HCT116 (cell line): Measurements from ENCODE around the gene ACTL9. TPM values are rescaled to one million over a fixed set of nuclear protein-coding genes. Genes with fewer than 3 reads are reported as not detected.

ENCODE experiments used
- ATAC-seq: fragments of 200-7000 bp; cut with Tn5 transposase; 2 replicates; pipeline ENCODE4 v1.9.1; 2020; ENCODE audit warnings: mild to moderate bottlenecking, moderate library complexity
- BruUV-seq: library from RNA; stranded (reverse); fragments of 400-500 nt; replicated peaks from 2 replicates; lab custom pipeline; 2021; lab: Mats Ljungman, UMichigan
- CTCF ChIA-PET: fragments of 300-600 bp; sonication (Branson Sonifier 250); formaldehyde crosslinking; loops from one replicate; lab custom pipeline; 2021; ENCODE audit warnings: antibody characterized with exemption; lab: Charles Lee
- POLR2A ChIA-PET: fragments of 300-600, 350-600 bp; sonication (Branson Sonifier 250); formaldehyde crosslinking; loops from one replicate; lab custom pipeline; 2021; ENCODE audit warnings: antibody characterized with exemption; lab: Charles Lee
- RAD21 ChIA-PET, 2 experiments: fragments of 300-600 bp; sonication (Branson Sonifier 250); formaldehyde crosslinking; loops; one replicate each; lab custom pipeline; 2023; ENCODE audit warnings: low total read pairs in 2 of 2; ENCODE audit not compliant: uncharacterized antibody in 2 of 2, unreplicated experiment in 2 of 2, low non-redundant PET in 1 of 2; lab: Charles Lee
- DNase-seq: peaks from one replicate; pipeline ENCODE4 v3.0.0-alpha.2; 2010; ENCODE audit warnings: low read depth, low spot score
- H2AFZ ChIP-seq: fragments of 200-600 bp; shearing (Covaris generic), sonication (generic); 2 replicates; pipeline ENCODE4 v1.6.1; 2017; ENCODE audit warnings: low read depth, mixed run types, mixed read lengths, antibody characterized with exemption, low read length; ENCODE audit not compliant: poor library complexity, severe bottlenecking
- H3K27ac ChIP-seq: 2 replicates; pipeline ENCODE4 v1.5.1; 2012; ENCODE audit warnings: low read depth, low read length
- H3K27me3 ChIP-seq: fragments of 200-600 bp; sonication (generic); 2 replicates; pipeline ENCODE4 v1.6.1; 2016; ENCODE audit warnings: mixed run types, low read length, mixed read lengths; ENCODE audit not compliant: insufficient read depth
- H3K36me3 ChIP-seq, 2 experiments: fragments of 200-500 bp in 1 of 2; fragments of 200-600 bp in 1 of 2; sonication (Bioruptor generic) in 1 of 2; sonication (generic) in 1 of 2; 2 replicates each; pipeline versions ENCODE4 v1.5.1 to v1.6.1; 2014 to 2016; ENCODE audit warnings: low read length in 2 of 2, inconsistent platforms in 1 of 2, mixed read lengths in 1 of 2, mixed run types in 1 of 2; ENCODE audit not compliant: insufficient read depth in 2 of 2, control insufficient read depth in 1 of 2
- H3K4me1 ChIP-seq, 2 experiments: fragments of 200-600 bp in 1 of 2; sonication (generic) in 1 of 2; 2 replicates each; pipeline versions ENCODE4 v1.5.1 to v1.6.1; 2012 to 2017; ENCODE audit warnings: low read length in 2 of 2, inconsistent platforms in 1 of 2, mild to moderate bottlenecking in 1 of 2, mixed read lengths in 1 of 2, mixed run types in 1 of 2, moderate library complexity in 1 of 2; ENCODE audit not compliant: insufficient read depth in 2 of 2, control insufficient read depth in 1 of 2
- H3K4me2 ChIP-seq: fragments of 200-600 bp; sonication (generic); 2 replicates; pipeline ENCODE4 v1.6.1; 2017; ENCODE audit warnings: mixed run types, low read length, mixed read lengths
- H3K4me3 ChIP-seq, 2 experiments: fragments of 200-600 bp in 1 of 2; sonication (generic) in 1 of 2; replicated peaks in 1 of 2; 2 replicates each; pipeline ENCODE4 v1.5.1; 2011 to 2016; ENCODE audit warnings: low read length in 2 of 2, control low read depth in 1 of 2, low read depth in 1 of 2, mild to moderate bottlenecking in 1 of 2, mixed read lengths in 1 of 2, mixed run types in 1 of 2
- H3K79me2 ChIP-seq: fragments of 200-600 bp; sonication (generic); 2 replicates; pipeline ENCODE4 v1.6.1; 2017; ENCODE audit warnings: mild to moderate bottlenecking, mixed run types, low read length, moderate library complexity, mixed read lengths; ENCODE audit not compliant: insufficient read depth
- H3K9ac ChIP-seq: fragments of 200-600 bp; sonication (generic); 2 replicates; pipeline ENCODE4 v1.6.1; 2016; ENCODE audit warnings: low read length, mixed read lengths
- H3K9me2 ChIP-seq: fragments of 200-600 bp; sonication (generic), shearing (Covaris generic); 2 replicates; pipeline ENCODE4 v1.6.1; 2017; ENCODE audit warnings: mixed run types, mild to moderate bottlenecking, moderate library complexity; ENCODE audit not compliant: insufficient read depth
- H3K9me3 ChIP-seq, 2 experiments: fragments of 200-500 bp in 1 of 2; fragments of 200-600 bp in 1 of 2; sonication (Bioruptor generic) in 1 of 2; sonication (generic) in 1 of 2; 2 replicates each; pipeline ENCODE4 v1.6.1; 2014 to 2017; ENCODE audit warnings: low read length in 2 of 2, mixed read lengths in 2 of 2, inconsistent platforms in 1 of 2, low read depth in 1 of 2, mild to moderate bottlenecking in 1 of 2, mixed run types in 1 of 2, moderate library complexity in 1 of 2; ENCODE audit not compliant: control insufficient read depth in 1 of 2, insufficient read depth in 1 of 2
- H4K20me1 ChIP-seq: fragments of 200-600 bp; sonication (generic), shearing (Covaris generic); 2 replicates; pipeline ENCODE4 v1.6.1; 2017; ENCODE audit warnings: mixed run types, mild to moderate bottlenecking, moderate library complexity; ENCODE audit not compliant: insufficient read depth
- ATF3 ChIP-seq: IDR thresholded peaks from 2 replicates; pipeline ENCODE4 v1.6.1; 2012
- CEBPB ChIP-seq: IDR thresholded peaks from 2 replicates; pipeline ENCODE4 v1.6.1; 2012; ENCODE audit warnings: low read depth
- CTCF ChIP-seq, 3 experiments: fragments of 200-600 bp in 1 of 3; sonication (generic) in 1 of 3; IDR thresholded peaks in 2 of 3; conservative IDR thresholded peaks in 1 of 3; 2 replicates each; pipeline ENCODE4 v1.5.1; 2012 to 2017; ENCODE audit warnings: low read depth in 2 of 3, low read length in 2 of 3, antibody characterized with exemption in 1 of 3, borderline replicate concordance in 1 of 3, control low read depth in 1 of 3, mild to moderate bottlenecking in 1 of 3, mixed read lengths in 1 of 3, mixed run types in 1 of 3, moderate library complexity in 1 of 3; ENCODE audit not compliant: insufficient read depth in 1 of 3
- EGR1 ChIP-seq: IDR thresholded peaks from 2 replicates; pipeline ENCODE4 v1.6.1; 2012; ENCODE audit warnings: low read depth
- ELF1 ChIP-seq: IDR thresholded peaks from 2 replicates; pipeline ENCODE4 v1.6.1; 2012; ENCODE audit warnings: low read depth, borderline replicate concordance
- EZH2phosphoT487 ChIP-seq: fragments of 200-600 bp; IDR thresholded peaks from 2 replicates; pipeline ENCODE4 v1.6.1; 2018; ENCODE audit warnings: antibody characterized with exemption, borderline replicate concordance
- FOSL1 ChIP-seq: IDR thresholded peaks from 2 replicates; pipeline ENCODE4 v1.6.1; 2012; ENCODE audit warnings: low read depth
- JUND ChIP-seq: IDR thresholded peaks from 2 replicates; pipeline ENCODE4 v1.6.1; 2012
- MAX ChIP-seq: IDR thresholded peaks from 2 replicates; pipeline ENCODE4 v1.6.1; 2012
- RAD21 ChIP-seq: IDR thresholded peaks from 2 replicates; pipeline ENCODE4 v1.6.1; 2012; ENCODE audit warnings: low read depth, mild to moderate bottlenecking
- REST ChIP-seq: IDR thresholded peaks from 2 replicates; pipeline ENCODE4 v1.6.1; 2012; ENCODE audit warnings: low read depth
- SIN3A ChIP-seq: IDR thresholded peaks from 2 replicates; pipeline ENCODE4 v1.6.1; 2012; ENCODE audit warnings: low read depth
- SRF ChIP-seq: IDR thresholded peaks from 2 replicates; pipeline ENCODE4 v1.6.1; 2012; ENCODE audit warnings: low read depth
- TCF7L2 ChIP-seq: IDR thresholded peaks from 2 replicates; pipeline ENCODE4 v1.7.0; 2011; ENCODE audit warnings: borderline replicate concordance, inconsistent platforms; ENCODE audit not compliant: insufficient read depth, insufficient read length; ENCODE audit errors: extremely low read depth
- YY1 ChIP-seq: IDR thresholded peaks from 2 replicates; pipeline ENCODE4 v1.6.1; 2011; ENCODE audit warnings: low read length, low read depth, moderate library complexity, mild to moderate bottlenecking; ENCODE audit not compliant: insufficient replicate concordance; ENCODE audit errors: extremely low read depth
- ZFX ChIP-seq: fragments of 450-650 bp; IDR thresholded peaks from 2 replicates; pipeline ENCODE4 v1.6.1; 2017
- ZNF274 ChIP-seq: fragments of 200-500 bp; sonication (Bioruptor generic); IDR thresholded peaks from 2 replicates; pipeline ENCODE4 v1.6.1; 2014; ENCODE audit warnings: mild to moderate bottlenecking, low read depth, low read length, inconsistent platforms
- intact Hi-C: fragments of 100-400 bp; cut with micrococcal nuclease; formaldehyde crosslinking; loops from 2 replicates; pipeline ENCODE4 v1.10.0; 2022
- total RNA-seq: library from RNA; stranded (reverse); gene quantifications from one replicate; pipeline ENCODE4 v1.2.1, GENCODE V29; 2021; ENCODE audit not compliant: unreplicated experiment

The ACTL9 gene
- total RNA-seq, 1 experiment from 2014 or later: not detected

DNA sequence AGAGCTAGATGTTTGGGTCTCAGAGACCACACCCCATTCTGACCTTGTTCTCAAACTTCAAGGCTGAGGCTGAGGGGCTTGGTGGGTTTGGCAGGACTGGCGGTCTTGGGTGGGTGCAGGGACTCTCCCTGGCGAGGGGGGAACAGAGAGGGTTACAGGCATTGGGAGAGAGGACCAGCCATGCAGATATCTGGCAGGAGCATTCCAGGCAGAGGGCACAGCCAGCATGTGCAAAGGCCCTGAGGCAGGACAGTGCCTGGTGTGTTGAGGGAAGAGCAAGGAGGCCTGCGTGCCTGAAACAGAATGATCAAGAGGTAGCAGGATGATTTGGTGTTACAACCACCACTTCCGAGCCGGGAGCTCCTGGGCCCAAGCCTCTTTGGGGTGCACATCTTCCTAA lies 40.7 kb downstream of the ACTL9 start (continued):
- TF ChIP-seq TCF7L2: no peak
- TF ChIP-seq MAX: no peak
- no peak for TF ChIP-seq EGR1

DNA sequence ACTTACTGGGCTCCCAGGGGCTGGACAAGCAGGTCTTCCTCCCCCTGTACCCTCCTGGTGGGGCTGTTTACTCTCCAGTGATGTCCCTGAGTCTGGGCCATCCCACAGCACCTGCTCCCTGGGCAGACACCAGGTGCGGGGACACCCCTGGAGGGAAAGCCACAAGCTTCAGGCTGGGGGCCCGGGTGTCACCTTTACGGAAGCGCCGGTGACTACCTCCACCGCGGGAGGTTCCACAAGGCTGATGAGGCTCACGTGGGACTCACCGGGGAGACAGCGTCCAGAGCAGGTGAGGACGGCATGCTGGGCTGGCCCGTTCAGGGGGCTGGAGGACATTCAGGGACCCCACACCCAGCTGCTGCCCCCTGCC lies 43.3 kb downstream of the ACTL9 start:
- H3K4me2 ChIP-seq: no peak overlapping the region
- H3K4me1 ChIP-seq: peaks cover 0 to 7% of the 10 kb centered on the region in 2 experiments; a peak in 1 of 4 replicates
- ChIA-PET POLR2A (interaction anchor here (1.0 kb wide), 1 partner anchor 363 kb away, joined by 3 read pairs; no protein-coding TSS in a partner anchor), CTCF (interaction anchor here (1.5 to 3.5 kb wide), 3 partner anchors 13 to 426 kb away, joined by 3 to 29 read pairs (median 13); no protein-coding TSS in a partner anchor), RAD21 (interaction anchor here (0.6 to 1.8 kb wide), 3 partner anchors 15 to 553 kb away, joined by 3 to 4 read pairs (median 3); no protein-coding TSS in a partner anchor)
- no peaks in the 10 kb centered on the region for H3K36me3 ChIP-seq
- no peak overlapping the region for H3K27ac ChIP-seq
- intact Hi-C loops: no loop called here
- H3K9me2 ChIP-seq: no peaks in the 10 kb centered on the region
- H3K9ac ChIP-seq: no peak overlapping the region
- DNase-seq: no peak
- H3K4me3 ChIP-seq: no peak overlapping the region
- no peak for TF ChIP-seq SIN3A
- no peak for TF ChIP-seq SRF
- TF ChIP-seq CEBPB: no peak
- no peak for TF ChIP-seq RAD21
- no peak for TF ChIP-seq FOSL1
- no peak for TF ChIP-seq ZFX
- no peak for TF ChIP-seq ELF1
- no peak for TF ChIP-seq ATF3
- no peak for TF ChIP-seq REST
- TF ChIP-seq TCF7L2: no peak
- no peak for TF ChIP-seq EZH2phosphoT487
- TF ChIP-seq CTCF (IDR thresholded peaks at IDR 0.05 in 2 of 3, conservative IDR thresholded peaks at IDR 0.05 in 1 of 3; ENCODE audit: borderline replicate concordance in 1 of 3, insufficient read depth in 1 of 3, low read depth in 2 of 3, low read length in 2 of 3): no peak
- no peak for TF ChIP-seq ZNF274
- TF ChIP-seq EGR1: no peak
- TF ChIP-seq JUND: no peak
- no peak for TF ChIP-seq MAX
- TF ChIP-seq YY1: no peak
- H3K79me2 ChIP-seq: no peaks in the 10 kb centered on the region
- H4K20me1 ChIP-seq: no peaks in the 10 kb centered on the region
- ATAC-seq: no peak; the same call in 1 of the 2 replicates
- no peak overlapping the region for H2AFZ ChIP-seq
- no peaks in the 10 kb centered on the region for H3K9me3 ChIP-seq
- no TSS peak for BruUV-seq
- H3K27me3 ChIP-seq: no peaks in the 10 kb centered on the region
